Lower lobe of right lung (tissue), 2 donors: ENCODE data around the gene EPC2. TPM values are rescaled to one million over a fixed set of nuclear protein-coding genes. Genes with fewer than 3 reads are reported as not detected.
A peak's percentile ranks its signal among the peaks of the same experiment; 100 is the strongest.
"Not testable (repeated sequence)": the region's sequence is repeated elsewhere in the genome, so short reads cannot be mapped to it uniquely, and the experiment has no call there.

Experiments
- ATAC-seq, 2 donors: fragments of 200-7000 bp; cut with Tn5 transposase; one replicate each; pipeline ENCODE4 v1.9.1; 2020 to 2022; ENCODE audit warnings: mild to moderate bottlenecking in 2 of 2, moderate library complexity in 2 of 2
- DNase-seq: peaks from one replicate; pipeline ENCODE4 v3.0.0-alpha.2; 2020
- H3K27ac ChIP-seq: fragments of 200-600 bp; one replicate; pipeline ENCODE4 v1.8.0; 2022
- H3K27me3 ChIP-seq: fragments of 200-600 bp; one replicate; pipeline ENCODE4 v1.8.0; 2022; ENCODE audit warnings: low read depth
- H3K36me3 ChIP-seq: fragments of 200-600 bp; one replicate; pipeline ENCODE4 v1.8.0; 2022; ENCODE audit warnings: mild to moderate bottlenecking
- H3K4me1 ChIP-seq: fragments of 200-600 bp; one replicate; pipeline ENCODE4 v1.8.0; 2022
- H3K4me3 ChIP-seq: fragments of 200-600 bp; one replicate; pipeline ENCODE4 v1.8.0; 2022; ENCODE audit warnings: mild to moderate bottlenecking
- H3K9me3 ChIP-seq: fragments of 200-600 bp; one replicate; pipeline ENCODE4 v1.8.0; 2022
- intact Hi-C: fragments of 100-400 bp; cut with DNase I; formaldehyde crosslinking; loops from one replicate; pipeline ENCODE4 v1.11.0; 2022
- total RNA-seq: library from RNA; stranded (reverse); fragmentation: NEBNext Ultra II Directional; extraction: Animal tissue kit (Norgen Biotek cat#: 25700); gene quantifications from one replicate; pipeline ENCODE4 v1.2.1, GENCODE V29; 2021
- TF ChIP-seq, protein P1 (sequence below): fragments of 200-600 bp; IDR thresholded peaks from one replicate; pipeline ENCODE4 v1.8.0; 2022; ENCODE audit warnings: antibody characterized with exemption, mild to moderate bottlenecking
- donor health status: DM: no; HTN: yes; CAD: no; lungs with severe emphysema.

Gene EPC2
- total RNA-seq, 1 donor from 2014 or later, result 36.8 TPM

DNA sequence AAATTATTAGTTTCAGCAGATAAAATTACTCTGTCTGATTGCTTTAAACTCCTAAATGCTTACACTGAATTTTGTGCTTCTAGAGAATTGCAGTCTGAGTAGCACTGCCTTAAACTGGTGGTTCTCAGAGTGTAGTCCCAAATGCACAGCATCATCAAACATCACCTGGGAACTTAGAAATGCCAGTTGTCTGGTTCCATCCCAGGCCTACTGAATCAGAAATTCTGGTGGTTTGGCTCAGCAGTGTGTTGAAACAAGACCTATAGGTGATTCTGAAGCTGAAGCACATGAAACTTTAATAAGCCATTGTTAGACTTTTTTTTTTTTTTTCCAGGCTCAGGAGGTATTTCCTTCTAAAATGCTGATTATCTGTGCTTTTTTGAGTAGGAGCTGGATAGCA lies 22.0 kb downstream of the EPC2 start:
- DNase-seq, result no peak
- TF ChIP-seq, protein P1, sequence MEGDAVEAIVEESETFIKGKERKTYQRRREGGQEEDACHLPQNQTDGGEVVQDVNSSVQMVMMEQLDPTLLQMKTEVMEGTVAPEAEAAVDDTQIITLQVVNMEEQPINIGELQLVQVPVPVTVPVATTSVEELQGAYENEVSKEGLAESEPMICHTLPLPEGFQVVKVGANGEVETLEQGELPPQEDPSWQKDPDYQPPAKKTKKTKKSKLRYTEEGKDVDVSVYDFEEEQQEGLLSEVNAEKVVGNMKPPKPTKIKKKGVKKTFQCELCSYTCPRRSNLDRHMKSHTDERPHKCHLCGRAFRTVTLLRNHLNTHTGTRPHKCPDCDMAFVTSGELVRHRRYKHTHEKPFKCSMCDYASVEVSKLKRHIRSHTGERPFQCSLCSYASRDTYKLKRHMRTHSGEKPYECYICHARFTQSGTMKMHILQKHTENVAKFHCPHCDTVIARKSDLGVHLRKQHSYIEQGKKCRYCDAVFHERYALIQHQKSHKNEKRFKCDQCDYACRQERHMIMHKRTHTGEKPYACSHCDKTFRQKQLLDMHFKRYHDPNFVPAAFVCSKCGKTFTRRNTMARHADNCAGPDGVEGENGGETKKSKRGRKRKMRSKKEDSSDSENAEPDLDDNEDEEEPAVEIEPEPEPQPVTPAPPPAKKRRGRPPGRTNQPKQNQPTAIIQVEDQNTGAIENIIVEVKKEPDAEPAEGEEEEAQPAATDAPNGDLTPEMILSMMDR, result no peak
- Histone ChIP-seq H3K36me3 (no peaks in the 10 kb centered on the region), H3K27me3 (no peaks in the 10 kb centered on the region), H3K9me3 (no peaks in the 10 kb centered on the region), H3K4me1 (peaks cover 16% of the 10 kb centered on the region), H3K27ac (no peak overlapping the region), H3K4me3 (no peak overlapping the region)
- intact Hi-C loops, result no loop called here
- ATAC-seq, result no peak

DNA sequence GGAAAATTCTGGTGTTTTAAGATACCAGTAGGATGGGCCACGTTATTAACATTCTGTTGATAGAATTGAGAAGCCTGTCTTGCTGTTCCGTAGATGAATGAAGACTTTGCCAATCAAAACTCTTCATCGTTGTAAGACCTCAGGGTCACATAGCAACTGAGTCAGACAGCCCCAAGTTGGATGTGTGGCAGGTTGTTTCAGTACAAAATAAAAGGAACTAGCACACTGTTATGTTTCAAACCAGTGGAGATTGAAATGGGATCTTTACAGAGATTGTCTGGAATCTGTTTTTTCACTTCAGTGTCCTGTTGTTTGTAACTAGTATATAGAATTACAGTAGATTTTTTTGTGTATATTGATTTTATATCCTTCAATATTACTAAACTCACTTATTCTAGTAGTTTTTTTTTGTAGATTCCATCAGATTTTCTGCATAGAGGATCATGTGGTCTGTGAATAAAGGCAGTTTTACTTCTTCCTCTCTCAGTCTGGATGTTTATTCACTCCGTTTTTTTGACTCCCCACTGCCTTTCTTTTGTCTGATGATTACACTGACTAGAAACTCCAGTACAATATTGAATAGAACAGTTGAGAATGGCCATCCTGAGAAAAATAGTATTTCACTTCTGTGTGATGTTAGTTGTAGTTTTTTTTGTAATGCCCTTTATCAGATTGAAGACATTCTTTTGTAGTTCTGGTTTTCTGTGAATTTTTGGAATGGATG lies 22.7 kb downstream of the EPC2 start:
- no peak for DNase-seq
- no peaks in the 10 kb centered on the region for H3K9me3 ChIP-seq
- no peaks in the 10 kb centered on the region for H3K36me3 ChIP-seq
- intact Hi-C loops, result no loop called here
- no peaks in the 10 kb centered on the region for H3K27me3 ChIP-seq
- H3K4me3 ChIP-seq, result no peak overlapping the region
- no peak overlapping the region for H3K27ac ChIP-seq
- peaks cover 16% of the 10 kb centered on the region for H3K4me1 ChIP-seq
- no peak for ATAC-seq
- TF ChIP-seq, protein P1, result no peak

DNA sequence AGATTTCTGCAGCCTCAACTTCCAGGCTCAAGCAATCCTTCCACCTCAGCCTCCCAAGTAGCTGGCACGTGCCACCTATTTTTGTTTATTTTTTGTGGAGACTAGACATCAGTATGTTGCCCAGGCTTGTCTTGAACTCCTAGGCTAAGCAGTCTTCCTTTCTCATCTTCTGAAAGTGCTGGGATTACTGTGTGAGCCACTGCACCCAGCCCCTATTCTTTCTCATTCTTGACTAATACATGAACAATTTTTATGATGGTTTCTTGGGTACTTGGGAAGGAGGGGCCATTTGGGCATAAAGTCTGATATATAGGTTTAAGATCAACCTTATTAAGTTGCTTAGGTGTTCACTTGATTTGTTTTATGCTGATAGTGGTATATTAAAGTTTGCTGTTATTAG lies 26.2 kb downstream of the EPC2 start:
- Histone ChIP-seq H3K9me3 (no peaks in the 10 kb centered on the region), H3K4me1 (peaks cover 25% of the 10 kb centered on the region), H3K36me3 (no peaks in the 10 kb centered on the region), H3K27me3 (no peaks in the 10 kb centered on the region), H3K4me3 (no peak overlapping the region), H3K27ac (no peak overlapping the region)
- ATAC-seq, result no peak
- intact Hi-C loops, result no loop called here
- no peak for DNase-seq
- TF ChIP-seq, protein P1, result no peak

DNA sequence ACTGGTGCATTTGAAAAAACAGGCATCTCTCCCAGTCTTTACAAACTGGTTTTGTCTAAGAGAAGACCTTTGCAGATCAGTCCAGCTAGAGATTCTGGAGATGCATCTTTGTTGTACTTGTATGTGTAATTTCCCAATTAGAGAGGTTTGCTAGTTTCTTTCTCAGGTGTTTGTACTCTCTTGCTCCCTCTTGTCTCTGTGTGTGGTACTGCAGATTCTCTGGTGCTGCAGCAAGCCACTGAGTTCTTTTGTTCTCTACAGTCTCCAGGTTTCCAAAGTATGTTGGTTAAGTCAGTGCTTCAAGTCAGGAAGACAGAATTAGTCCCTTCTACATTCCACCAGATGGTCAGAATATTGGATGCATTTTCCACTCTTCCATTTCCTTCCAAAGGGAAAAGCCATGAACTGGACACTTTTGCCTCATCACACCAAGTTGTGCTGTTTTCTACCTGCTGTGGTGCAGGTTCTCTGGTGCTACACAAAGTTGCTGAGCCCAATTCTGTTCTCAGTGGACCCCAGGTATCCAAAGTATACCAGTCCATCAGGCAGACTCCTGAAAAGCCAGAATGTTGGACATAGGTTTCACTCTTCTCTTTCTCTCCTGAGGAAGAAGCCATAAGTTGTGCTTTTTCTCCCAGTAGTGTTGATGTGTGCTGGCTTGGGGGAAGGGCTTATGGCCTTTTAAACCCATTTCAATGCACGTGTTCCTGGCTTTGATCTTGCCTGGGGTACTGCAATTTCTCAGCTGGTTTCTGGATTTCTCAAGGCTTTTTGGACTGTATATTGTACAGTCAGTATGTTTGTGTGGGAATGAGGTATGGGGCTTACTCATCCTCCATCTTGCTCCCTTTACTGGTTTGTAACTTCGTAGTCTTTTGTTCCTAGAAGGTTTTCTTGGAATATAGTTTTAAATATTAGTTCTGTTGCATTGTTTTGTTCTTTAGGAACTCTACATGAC lies 29.8 kb downstream of the EPC2 start:
- no peak overlapping the region for H3K4me3 ChIP-seq
- no peak overlapping the region for H3K27ac ChIP-seq
- H3K9me3 ChIP-seq, result no peaks in the 10 kb centered on the region
- no peaks in the 10 kb centered on the region for H3K27me3 ChIP-seq
- TF ChIP-seq, protein P1, result peak; percentile 48
- H3K36me3 ChIP-seq, result no peaks in the 10 kb centered on the region
- H3K4me1 ChIP-seq, result peaks cover 19% of the 10 kb centered on the region
- intact Hi-C loops, result no loop called here
- ATAC-seq (peak; percentile 44 to 59), DNase-seq (no peak)

DNA sequence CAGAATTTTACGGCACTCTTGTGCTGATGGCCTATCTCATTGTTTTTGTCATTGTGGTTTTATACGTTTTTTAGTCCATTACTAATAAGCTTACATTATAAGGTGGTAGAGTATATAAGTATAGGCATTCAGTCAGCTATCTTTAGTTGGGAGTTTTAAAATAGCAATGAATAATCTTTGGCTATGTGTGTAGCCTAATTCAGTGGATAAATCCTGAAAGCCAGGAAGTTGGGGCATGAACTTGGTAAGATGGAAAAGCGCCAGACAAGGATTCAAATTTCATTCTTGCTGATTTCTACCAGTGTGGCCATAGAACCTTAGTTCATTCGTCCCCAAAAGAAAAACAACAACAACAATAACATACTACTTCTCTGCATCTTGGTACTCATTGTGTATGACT lies 31.2 kb downstream of the EPC2 start:
- no peak for DNase-seq
- H3K27me3 ChIP-seq, result no peaks in the 10 kb centered on the region
- peaks cover 24% of the 10 kb centered on the region for H3K4me1 ChIP-seq
- intact Hi-C loops, result no loop called here
- H3K36me3 ChIP-seq, result no peaks in the 10 kb centered on the region
- TF ChIP-seq, protein P1, result no peak
- ATAC-seq, result no peak
- no peak overlapping the region for H3K4me3 ChIP-seq
- no peaks in the 10 kb centered on the region for H3K9me3 ChIP-seq
- no peak overlapping the region for H3K27ac ChIP-seq

DNA sequence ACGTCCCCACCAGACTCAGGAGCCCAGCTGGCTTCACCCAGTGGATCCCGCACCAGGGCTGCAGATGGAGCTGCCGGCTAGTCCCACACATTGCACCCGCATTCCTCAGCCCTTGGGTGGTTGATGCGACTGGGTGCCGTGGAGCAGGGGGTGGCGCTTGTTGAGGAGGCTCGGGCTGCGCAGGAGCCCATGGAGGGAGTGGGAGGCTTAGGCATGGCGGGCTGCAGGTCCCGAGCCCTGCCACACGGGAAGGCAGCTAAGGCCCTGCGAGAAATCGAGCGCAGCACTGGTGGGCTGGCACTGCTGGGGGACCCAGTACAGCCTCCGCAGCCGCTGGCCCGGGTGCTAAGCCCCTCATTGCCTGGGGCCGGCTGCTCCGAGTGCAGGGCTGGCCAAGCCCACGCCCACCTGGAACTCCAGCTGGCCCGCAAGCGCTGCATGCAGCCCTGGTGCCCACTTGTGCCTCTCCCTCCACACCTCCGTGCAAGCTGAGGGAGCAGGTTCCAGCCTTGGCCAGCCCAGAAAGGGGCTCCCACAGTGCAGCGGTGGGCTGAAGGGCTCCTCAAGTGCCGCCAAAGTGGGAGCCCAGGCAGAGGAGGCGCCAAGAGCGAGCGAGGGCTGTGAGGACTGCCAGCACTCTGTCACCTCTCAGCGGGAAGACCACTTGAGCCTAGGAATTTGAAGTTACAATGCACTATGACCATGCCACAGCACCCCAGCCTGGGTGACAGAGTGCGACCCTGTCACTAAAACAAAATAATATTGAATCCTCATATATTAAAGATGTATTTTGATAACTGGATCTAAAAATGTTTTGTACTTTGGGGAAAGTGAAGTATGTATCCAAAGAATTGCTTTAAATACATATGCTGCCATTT lies 34.0 kb downstream of the EPC2 start:
- intact Hi-C loops, DNase-seq: not testable (repeated sequence)
- peak; percentile 52 to 62 for ATAC-seq

More for the DNA sequence above, 34.0 kb downstream of the EPC2 start:
- not testable (repeated sequence) for H3K4me3 ChIP-seq, H3K27me3 ChIP-seq, H3K27ac ChIP-seq, H3K9me3 ChIP-seq, H3K36me3 ChIP-seq
- H3K4me1 ChIP-seq, result peaks cover 24% of the 10 kb centered on the region
